ENCODE measurements around the gene POU6F1.
"Not testable (repeated sequence)": the region's sequence is repeated elsewhere in the genome, so short reads cannot be mapped to it uniquely, and the experiment has no call there.

DNA sequence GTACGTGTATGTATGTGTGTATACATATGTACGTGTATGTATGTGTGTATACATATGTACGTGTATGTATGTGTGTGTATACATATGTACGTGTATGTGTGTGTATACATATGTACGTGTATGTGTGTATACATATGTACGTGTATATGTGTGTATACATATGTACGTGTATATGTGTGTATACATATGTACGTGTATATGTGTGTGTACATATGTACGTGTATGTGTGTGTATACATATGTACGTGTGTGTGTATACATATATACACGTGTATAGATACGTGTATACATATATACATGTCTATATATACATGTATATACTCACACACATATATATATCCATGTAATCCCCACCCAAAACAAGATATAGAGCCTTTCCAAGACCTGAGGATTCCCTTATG, 2.0 kb upstream of the POU6F1 start:
- TF ChIP-seq, protein P1, sequence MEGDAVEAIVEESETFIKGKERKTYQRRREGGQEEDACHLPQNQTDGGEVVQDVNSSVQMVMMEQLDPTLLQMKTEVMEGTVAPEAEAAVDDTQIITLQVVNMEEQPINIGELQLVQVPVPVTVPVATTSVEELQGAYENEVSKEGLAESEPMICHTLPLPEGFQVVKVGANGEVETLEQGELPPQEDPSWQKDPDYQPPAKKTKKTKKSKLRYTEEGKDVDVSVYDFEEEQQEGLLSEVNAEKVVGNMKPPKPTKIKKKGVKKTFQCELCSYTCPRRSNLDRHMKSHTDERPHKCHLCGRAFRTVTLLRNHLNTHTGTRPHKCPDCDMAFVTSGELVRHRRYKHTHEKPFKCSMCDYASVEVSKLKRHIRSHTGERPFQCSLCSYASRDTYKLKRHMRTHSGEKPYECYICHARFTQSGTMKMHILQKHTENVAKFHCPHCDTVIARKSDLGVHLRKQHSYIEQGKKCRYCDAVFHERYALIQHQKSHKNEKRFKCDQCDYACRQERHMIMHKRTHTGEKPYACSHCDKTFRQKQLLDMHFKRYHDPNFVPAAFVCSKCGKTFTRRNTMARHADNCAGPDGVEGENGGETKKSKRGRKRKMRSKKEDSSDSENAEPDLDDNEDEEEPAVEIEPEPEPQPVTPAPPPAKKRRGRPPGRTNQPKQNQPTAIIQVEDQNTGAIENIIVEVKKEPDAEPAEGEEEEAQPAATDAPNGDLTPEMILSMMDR (IDR thresholded peaks at IDR 0.05), result not testable (repeated sequence)
- not testable (repeated sequence) for TF ChIP-seq POLR2A (IDR thresholded peaks at IDR 0.05)
